ENCODE data around the gene BARX1.

- TF ChIP-seq, protein P1, sequence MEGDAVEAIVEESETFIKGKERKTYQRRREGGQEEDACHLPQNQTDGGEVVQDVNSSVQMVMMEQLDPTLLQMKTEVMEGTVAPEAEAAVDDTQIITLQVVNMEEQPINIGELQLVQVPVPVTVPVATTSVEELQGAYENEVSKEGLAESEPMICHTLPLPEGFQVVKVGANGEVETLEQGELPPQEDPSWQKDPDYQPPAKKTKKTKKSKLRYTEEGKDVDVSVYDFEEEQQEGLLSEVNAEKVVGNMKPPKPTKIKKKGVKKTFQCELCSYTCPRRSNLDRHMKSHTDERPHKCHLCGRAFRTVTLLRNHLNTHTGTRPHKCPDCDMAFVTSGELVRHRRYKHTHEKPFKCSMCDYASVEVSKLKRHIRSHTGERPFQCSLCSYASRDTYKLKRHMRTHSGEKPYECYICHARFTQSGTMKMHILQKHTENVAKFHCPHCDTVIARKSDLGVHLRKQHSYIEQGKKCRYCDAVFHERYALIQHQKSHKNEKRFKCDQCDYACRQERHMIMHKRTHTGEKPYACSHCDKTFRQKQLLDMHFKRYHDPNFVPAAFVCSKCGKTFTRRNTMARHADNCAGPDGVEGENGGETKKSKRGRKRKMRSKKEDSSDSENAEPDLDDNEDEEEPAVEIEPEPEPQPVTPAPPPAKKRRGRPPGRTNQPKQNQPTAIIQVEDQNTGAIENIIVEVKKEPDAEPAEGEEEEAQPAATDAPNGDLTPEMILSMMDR (IDR thresholded peaks at IDR 0.05 in 2 of 3, conservative IDR thresholded peaks at IDR 0.05 in 1 of 3; ENCODE audit: control insufficient read depth in 2 of 3, extremely low read depth in 1 of 3, insufficient read depth in 1 of 3, low read depth in 3 of 3, low read length in 3 of 3) = no peak
- TF ChIP-seq BRCA1 (IDR thresholded peaks at IDR 0.05; ENCODE audit: low read depth, low read length) (no peak), ZNF207 (IDR thresholded peaks at IDR 0.05; ENCODE audit: borderline replicate concordance) (no peak), RBBP5 (conservative IDR thresholded peaks at IDR 0.05) (no peak), DPF2 (IDR thresholded peaks at IDR 0.05) (no peak), TAF1 (IDR thresholded peaks at IDR 0.05; ENCODE audit: borderline replicate concordance, low read depth, low read length) (no peak), RB1 (IDR thresholded peaks at IDR 0.05; ENCODE audit: borderline replicate concordance) (no peak), NFYA (IDR thresholded peaks at IDR 0.05; ENCODE audit: borderline replicate concordance, low read depth, low read length) (no peak), EZH2 (IDR thresholded peaks at IDR 0.05; ENCODE audit: borderline replicate concordance, control insufficient read depth, low read depth, low read length) (no peak), CREM (IDR thresholded peaks at IDR 0.05; ENCODE audit: low read depth) (no peak), JUNB (IDR thresholded peaks at IDR 0.05) (no peak), FOS (IDR thresholded peaks at IDR 0.05; ENCODE audit: borderline replicate concordance, extremely low read depth, insufficient read length) (no peak), BHLHE40 (IDR thresholded peaks at IDR 0.05; ENCODE audit: borderline replicate concordance in 1 of 2, low read depth in 2 of 2, low read length in 1 of 2) (no peak)
- TF ChIP-seq, protein P2, sequence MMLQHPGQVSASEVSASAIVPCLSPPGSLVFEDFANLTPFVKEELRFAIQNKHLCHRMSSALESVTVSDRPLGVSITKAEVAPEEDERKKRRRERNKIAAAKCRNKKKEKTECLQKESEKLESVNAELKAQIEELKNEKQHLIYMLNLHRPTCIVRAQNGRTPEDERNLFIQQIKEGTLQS (IDR thresholded peaks at IDR 0.05; ENCODE audit: borderline replicate concordance, extremely low read depth, low read depth, low read length) = no peak
Measured at GRCh38 chr9:93920131-93920800, 34.9 kb downstream of the BARX1 start.
